ENCODE measurements around the gene SAP30BP. TPM values are rescaled to one million over a fixed set of nuclear protein-coding genes. Genes with fewer than 3 reads are reported as not detected.

SAP30BP gene
- total RNA-seq, 8 experiments from 2014 or later: 52.5 to 106 (median 75.2) TPM

DNA sequence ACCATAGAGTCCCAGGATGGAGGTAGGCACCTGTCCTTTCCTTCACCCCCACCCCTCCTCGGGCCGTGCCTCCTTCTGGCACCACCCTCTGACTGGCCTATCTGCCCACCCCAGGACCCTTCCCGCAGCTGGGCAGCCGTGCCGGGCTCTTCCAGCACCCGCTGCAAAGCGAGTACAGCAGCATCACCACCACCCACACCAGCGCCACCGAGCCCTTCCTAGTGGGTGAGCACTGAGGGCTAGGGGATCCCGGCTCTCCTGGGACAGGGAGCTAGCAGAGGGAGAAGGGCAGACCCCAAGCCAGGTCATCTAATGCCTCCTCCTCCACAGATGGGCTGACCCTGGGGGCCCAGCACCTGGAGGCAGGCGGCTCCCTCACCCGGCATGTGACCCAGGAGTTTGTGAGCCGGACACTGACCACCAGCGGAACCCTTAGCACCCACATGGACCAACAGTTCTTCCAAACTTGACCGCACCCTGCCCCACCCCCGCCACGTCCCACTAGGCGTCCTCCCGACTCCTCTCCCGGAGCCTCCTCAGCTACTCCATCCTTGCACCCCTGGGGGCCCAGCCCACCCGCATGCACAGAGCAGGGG, 90.0 kb downstream of the SAP30BP start:
- H3K4me1 ChIP-seq (replicated peaks in 1 of 2): peaks cover 0 to 9% of the 10 kb centered on the region in 2 donors
- no peak overlapping the region for H3K4me3 ChIP-seq
- no peak for ATAC-seq (replicated peaks in 6 of 8)
- no peak overlapping the region for H3K27ac ChIP-seq
- in situ Hi-C loops (cut with MboI; ENCODE audit: low pct_unique_long_range_greater_than_20kb in 2 of 9, low sequenced_read_pairs in 9 of 9, unreplicated experiment in 9 of 9): no loop called here
- WGBS, 10 experiments: no CpG with 5 or more reads among the region's 21 CpGs

Other genes with a start within 250 kb of the SAP30BP start
- gene TMEM94, start 210.7 kb upstream of the SAP30BP start, total RNA-seq: 10 to 100 TPM; 19.3 to 92.7 (median 56.1) TPM
- 10 to 100 TPM in 1 of 8 experiments, 1 to 10 TPM in 7; 2.2 to 10.8 (median 6.4) TPM for gene CASKIN2, start 151.8 kb upstream of the SAP30BP start, total RNA-seq
- 10 to 100 TPM; 11.1 to 25.1 (median 14.9) TPM for gene TSEN54, start 150.8 kb upstream of the SAP30BP start, total RNA-seq
- gene LLGL2, start 141.6 kb upstream of the SAP30BP start, total RNA-seq: 1 to 10 TPM in 6 of 8 experiments, under 1 TPM in 2; 0.60 to 6.1 (median 3.0) TPM
- 10 to 100 TPM in 1 of 8 experiments, 1 to 10 TPM in 7; 2.9 to 31.5 (median 4.5) TPM for gene MYO15B, start 79.5 kb upstream of the SAP30BP start, total RNA-seq
- gene SMIM5, start 33.9 kb upstream of the SAP30BP start, total RNA-seq: 1 to 10 TPM in 3 of 8 experiments, under 1 TPM in 5; 0.16 to 3.9 (median 0.88) TPM
- 10 to 100 TPM; 12.6 to 58.3 (median 22.8) TPM for gene RECQL5, start 184 bp upstream of the SAP30BP start, total RNA-seq
- 10 to 100 TPM in 1 of 8 experiments, 1 to 10 TPM in 4, under 1 TPM in 3; 0.46 to 40.8 (median 2.0) TPM for gene ITGB4, start 54.1 kb downstream of the SAP30BP start, total RNA-seq
- 10 to 100 TPM; 10.0 to 32.7 (median 16.4) TPM for gene GALK1, start 97.9 kb downstream of the SAP30BP start, total RNA-seq
- 10 to 100 TPM; 14.6 to 38.2 (median 20.0) TPM for gene UNK, start 117.5 kb downstream of the SAP30BP start, total RNA-seq
- 1 to 10 TPM in 7 of 8 experiments, under 1 TPM in 1; 0.87 to 9.1 (median 2.7) TPM for gene UNC13D, start 177.1 kb downstream of the SAP30BP start, total RNA-seq
- 10 to 100 TPM; 51.3 to 86.5 (median 60.1) TPM for gene WBP2, start 188.0 kb downstream of the SAP30BP start, total RNA-seq
- 10 to 100 TPM in 2 of 8 experiments, 1 to 10 TPM in 5, under 1 TPM in 1; 0.67 to 15.1 (median 4.8) TPM for gene TRIM47, start 211.2 kb downstream of the SAP30BP start, total RNA-seq
- gene TRIM65, start 229.6 kb downstream of the SAP30BP start, total RNA-seq: 10 to 100 TPM in 7 of 8 experiments, 1 to 10 TPM in 1; 8.7 to 22.5 (median 13.4) TPM
- 10 to 100 TPM; 31.1 to 77.0 (median 47.0) TPM for gene MRPL38, start 237.5 kb downstream of the SAP30BP start, total RNA-seq